Measurements from ENCODE around the gene PTH2.

The PTH2 gene

GRCh38 chr19:49411681-49412326, 11.4 kb downstream of the PTH2 start:
- DNase-seq (ENCODE audit: low read depth in 2 of 2), result no peak

GRCh38 chr19:49409441-49410029, 13.7 kb downstream of the PTH2 start:
- no peak for DNase-seq (ENCODE audit: low read depth in 2 of 2)

GRCh38 chr19:49408816-49409440, 14.3 kb downstream of the PTH2 start:
- no peak for DNase-seq (ENCODE audit: low read depth in 2 of 2)

GRCh38 chr19:49407482-49408015, 15.7 kb downstream of the PTH2 start:
- no peak for DNase-seq (ENCODE audit: low read depth in 2 of 2)

GRCh38 chr19:49407079-49407478, 16.2 kb downstream of the PTH2 start:
- no peak for DNase-seq (ENCODE audit: low read depth in 2 of 2)

- DNase-seq (ENCODE audit: low read depth in 2 of 2), result no peak
These were observed 19.6 kb downstream of the PTH2 start for GRCh38 chr19:49403404-49404187.

GRCh38 chr19:49400029-49400428, 23.2 kb downstream of the PTH2 start:
- no peak for DNase-seq (ENCODE audit: low read depth in 2 of 2)

- no peak for DNase-seq (ENCODE audit: low read depth in 2 of 2)
These were observed 24.3 kb downstream of the PTH2 start for GRCh38 chr19:49398931-49399330.

- no peak for DNase-seq (ENCODE audit: low read depth in 2 of 2)
These were observed 25.1 kb downstream of the PTH2 start for GRCh38 chr19:49398001-49398615.

- DNase-seq (ENCODE audit: low read depth in 2 of 2), result no peak
These were observed 26.3 kb downstream of the PTH2 start for GRCh38 chr19:49396738-49397505.

- DNase-seq (ENCODE audit: low read depth in 2 of 2), result no peak
These were observed 27.4 kb downstream of the PTH2 start for GRCh38 chr19:49395581-49396407.

GRCh38 chr19:49393881-49394280, 29.4 kb downstream of the PTH2 start:
- no peak for DNase-seq (ENCODE audit: low read depth in 2 of 2)

- DNase-seq (ENCODE audit: low read depth in 2 of 2), result peak; percentile 55 to 66
These were observed 31.5 kb downstream of the PTH2 start for GRCh38 chr19:49391581-49392399.

GRCh38 chr19:49390929-49391359, 32.3 kb downstream of the PTH2 start:
- DNase-seq (ENCODE audit: low read depth in 2 of 2), result no peak

GRCh38 chr19:49390131-49390928, 32.9 kb downstream of the PTH2 start:
- DNase-seq (ENCODE audit: low read depth in 2 of 2), result no peak

GRCh38 chr19:49389406-49389805, 33.8 kb downstream of the PTH2 start:
- no peak for DNase-seq (ENCODE audit: low read depth in 2 of 2)

- DNase-seq (ENCODE audit: low read depth in 2 of 2), result peak; percentile 59 to 85
These were observed 35.3 kb downstream of the PTH2 start, which contains the start of gene KASH5 for GRCh38 chr19:49387936-49388372. Gene KASH5, plus strand, starts transcription at chr19:49388249. Its CDS starts 2,635 bp downstream, at chr19:49390884.

- no peak for DNase-seq (ENCODE audit: low read depth in 2 of 2)
These were observed 39.6 kb downstream of the PTH2 start for GRCh38 chr19:49383599-49383998.
